MM.1S (cell line): Measurements from ENCODE around the gene CDH22.

Experiments used
- CTCF ChIP-seq: fragments of 300-600 bp; sonication (generic); IDR thresholded peaks from 2 replicates; pipeline ENCODE4 v1.5.1; 2016; ENCODE audit warnings: antibody characterized with exemption, low read length, mixed read lengths
- EZH2 ChIP-seq: fragments of 300-600 bp; sonication (generic); optimal IDR thresholded peaks from 2 replicates; pipeline ENCODE3; 2017; ENCODE audit warnings: low read depth, mild to moderate bottlenecking, antibody characterized with exemption, low read length, mixed read lengths
- EZH2phosphoT487 ChIP-seq: fragments of 300-600 bp; sonication (generic); IDR thresholded peaks from 2 replicates; pipeline ENCODE4 v1.6.1; 2018; ENCODE audit warnings: antibody characterized with exemption, low read length

GRCh38 chr20:46323557-46323956 lies 15.3 kb upstream of the CDH22 start:
- TF ChIP-seq CTCF (no peak), EZH2phosphoT487 (no peak), EZH2 (no peak)
